Transverse colon (tissue), 3 donors: ENCODE measurements around the gene APLNR.

Experiments
- EP300 ChIP-seq: sonication (generic); formaldehyde crosslinking; IDR thresholded peaks from one replicate; pipeline ENCODE4 v1.6.1; 2017; ENCODE audit warnings: antibody characterized with exemption, low read depth
- POLR2A ChIP-seq: fragments of 450-650 bp; IDR thresholded peaks from one replicate; pipeline ENCODE4 v1.6.1; 2016; ENCODE audit warnings: antibody characterized with exemption, mild to moderate bottlenecking, moderate library complexity
- TF ChIP-seq, protein P1 (sequence below), 5 experiments: fragments of 200-600 bp in 3 of 5; fragments of 450-650 bp in 2 of 5; sonication (generic) in 3 of 5; IDR thresholded peaks; 1 replicate in 2 of 5; 2 replicates in 3 of 5; pipeline ENCODE4 v1.5.1; 2016 to 2017; ENCODE audit warnings: antibody characterized with exemption in 5 of 5, inconsistent platforms in 3 of 5, mild to moderate bottlenecking in 2 of 5, moderate library complexity in 1 of 5

DNA sequence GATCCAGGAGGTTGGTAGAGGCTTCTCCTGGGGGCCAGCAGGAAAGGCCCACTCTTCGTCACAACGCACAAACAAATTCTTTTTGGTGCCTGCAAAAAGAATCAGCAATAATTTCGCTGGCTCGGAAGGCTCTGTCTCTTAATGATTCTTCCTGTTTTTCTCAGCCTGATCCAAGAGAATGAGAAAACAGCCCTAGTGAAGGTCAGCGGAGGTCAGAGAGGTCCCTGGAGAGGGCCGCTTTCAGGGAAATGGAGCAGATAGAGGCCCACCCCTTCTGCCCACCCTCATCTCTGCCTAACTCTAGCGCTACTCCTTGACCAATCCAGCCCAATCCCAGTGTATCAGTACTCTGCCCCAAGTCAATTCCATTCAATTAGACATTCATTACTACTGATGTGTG lies 36.1 kb downstream of the APLNR start:
- TF ChIP-seq, protein P1, sequence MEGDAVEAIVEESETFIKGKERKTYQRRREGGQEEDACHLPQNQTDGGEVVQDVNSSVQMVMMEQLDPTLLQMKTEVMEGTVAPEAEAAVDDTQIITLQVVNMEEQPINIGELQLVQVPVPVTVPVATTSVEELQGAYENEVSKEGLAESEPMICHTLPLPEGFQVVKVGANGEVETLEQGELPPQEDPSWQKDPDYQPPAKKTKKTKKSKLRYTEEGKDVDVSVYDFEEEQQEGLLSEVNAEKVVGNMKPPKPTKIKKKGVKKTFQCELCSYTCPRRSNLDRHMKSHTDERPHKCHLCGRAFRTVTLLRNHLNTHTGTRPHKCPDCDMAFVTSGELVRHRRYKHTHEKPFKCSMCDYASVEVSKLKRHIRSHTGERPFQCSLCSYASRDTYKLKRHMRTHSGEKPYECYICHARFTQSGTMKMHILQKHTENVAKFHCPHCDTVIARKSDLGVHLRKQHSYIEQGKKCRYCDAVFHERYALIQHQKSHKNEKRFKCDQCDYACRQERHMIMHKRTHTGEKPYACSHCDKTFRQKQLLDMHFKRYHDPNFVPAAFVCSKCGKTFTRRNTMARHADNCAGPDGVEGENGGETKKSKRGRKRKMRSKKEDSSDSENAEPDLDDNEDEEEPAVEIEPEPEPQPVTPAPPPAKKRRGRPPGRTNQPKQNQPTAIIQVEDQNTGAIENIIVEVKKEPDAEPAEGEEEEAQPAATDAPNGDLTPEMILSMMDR (IDR thresholded peaks at IDR 0.05), result no peak
- TF ChIP-seq POLR2A (no peak), EP300 (no peak)
